ENCODE measurements around the gene RILPL2.

- TF ChIP-seq ZBTB42 (CRISPR knock-in tag; IDR thresholded peaks at IDR 0.05) = no peak
- TF ChIP-seq CHD2 (IDR thresholded peaks at IDR 0.05; ENCODE audit: low read depth, low read length) = no peak
Observed at GRCh38 chr12:123446333-123446713, 9.8 kb upstream of the RILPL2 start.

All from HepG2 (cell line).